Ascending aorta (tissue), 2 donors: ENCODE results near the gene CR1L. TPM values are rescaled to one million over a fixed set of nuclear protein-coding genes. Genes with fewer than 3 reads are reported as not detected.
"Not testable (repeated sequence)": the region's sequence is repeated elsewhere in the genome, so short reads cannot be mapped to it uniquely, and the experiment has no call there.

Source experiments
- DNase-seq, 2 donors: peaks; one replicate each; pipeline ENCODE4 v3.0.0-alpha.2; 2019; ENCODE audit warnings: low spot score in 2 of 2
- H3K27ac ChIP-seq, 2 donors: fragments of 200-600 bp; sonication (generic); one replicate each; pipeline ENCODE4 v1.5.1; 2016 to 2017; ENCODE audit warnings: mild to moderate bottlenecking in 1 of 2
- H3K27me3 ChIP-seq: fragments of 200-600 bp; sonication (generic); one replicate; pipeline ENCODE4 v1.5.1; 2017
- H3K36me3 ChIP-seq, 2 donors: fragments of 200-600 bp; sonication (generic); one replicate each; pipeline ENCODE4 v1.5.1; 2016
- H3K4me1 ChIP-seq, 2 donors: fragments of 200-600 bp; sonication (generic); one replicate each; pipeline ENCODE4 v1.5.1; 2016 to 2017; ENCODE audit warnings: mild to moderate bottlenecking in 1 of 2
- H3K4me3 ChIP-seq, 2 donors: fragments of 200-600 bp; sonication (generic); one replicate each; pipeline ENCODE4 v1.5.1; 2016 to 2017; ENCODE audit warnings: mild to moderate bottlenecking in 1 of 2
- H3K9me3 ChIP-seq, 2 donors: fragments of 200-600 bp; sonication (generic); one replicate each; pipeline ENCODE4 v1.5.1; 2016
- CTCF ChIP-seq, 3 experiments: fragments of 200-600 bp in 2 of 3; fragments of 450-650 bp in 1 of 3; sonication (generic) in 2 of 3; IDR thresholded peaks; one replicate each; pipeline ENCODE4 v1.5.1; 2016 to 2019; ENCODE audit warnings: antibody characterized with exemption in 3 of 3, mild to moderate bottlenecking in 1 of 3, moderate library complexity in 1 of 3
- intact Hi-C: fragments of 100-400 bp; cut with DNase I; formaldehyde crosslinking; loops from one replicate; pipeline ENCODE4 v1.15.1; 2023
- total RNA-seq: library from RNA; depleted of rRNA; stranded (reverse); fragments of >200 nt; gene quantifications from one replicate; pipeline ENCODE4 v1.1.0, GENCODE V29; 2016

CR1L gene
- total RNA-seq, 1 donor from 2014 or later: not detected

- DNase-seq: no peak
- intact Hi-C loops: no loop called here
- no peak for TF ChIP-seq CTCF (IDR thresholded peaks at IDR 0.05)
Observed at GRCh38 chr1:207747627-207748492, 102.9 kb downstream of the CR1L start.

GRCh38 chr1:207748737-207749528, 104.0 kb downstream of the CR1L start:
- Histone ChIP-seq H3K27ac (no peak overlapping the region), H3K9me3 (no peaks in the 10 kb centered on the region), H3K36me3 (no peaks in the 10 kb centered on the region), H3K4me1 (peaks cover 0 to 14% of the 10 kb centered on the region in 2 donors), H3K27me3 (no peaks in the 10 kb centered on the region), H3K4me3 (no peak overlapping the region)
- no peak for TF ChIP-seq CTCF (IDR thresholded peaks at IDR 0.05)
- no peak for DNase-seq
- intact Hi-C loops: no loop called here

More at GRCh38 chr1:207747627-207748492, 102.9 kb downstream of the CR1L start:
- peaks cover 0 to 10% of the 10 kb centered on the region in 2 donors for H3K4me1 ChIP-seq
- no peaks in the 10 kb centered on the region for H3K27me3 ChIP-seq
- H3K9me3 ChIP-seq: no peaks in the 10 kb centered on the region
- no peaks in the 10 kb centered on the region for H3K36me3 ChIP-seq
- no peak overlapping the region for H3K4me3 ChIP-seq
- no peak overlapping the region for H3K27ac ChIP-seq

GRCh38 chr1:207750631-207751305, 105.8 kb downstream of the CR1L start:
- DNase-seq: no peak
- no peaks in the 10 kb centered on the region for H3K36me3 ChIP-seq
- TF ChIP-seq CTCF (IDR thresholded peaks at IDR 0.05): no peak
- H3K4me1 ChIP-seq: peaks cover 0 to 18% of the 10 kb centered on the region in 2 donors
- no peaks in the 10 kb centered on the region for H3K9me3 ChIP-seq
- intact Hi-C loops: loop anchor here (5.0 to 10.0 kb wide), 3 partner anchors 57 to 698 kb away; partner anchors contain the start of genes CD55, PFKFB2 and YOD1
- peak overlapping the region; percentile 83 to 91 for H3K4me3 ChIP-seq
- H3K27ac ChIP-seq: peak overlapping the region; percentile 84
- no peaks in the 10 kb centered on the region for H3K27me3 ChIP-seq

DNA sequence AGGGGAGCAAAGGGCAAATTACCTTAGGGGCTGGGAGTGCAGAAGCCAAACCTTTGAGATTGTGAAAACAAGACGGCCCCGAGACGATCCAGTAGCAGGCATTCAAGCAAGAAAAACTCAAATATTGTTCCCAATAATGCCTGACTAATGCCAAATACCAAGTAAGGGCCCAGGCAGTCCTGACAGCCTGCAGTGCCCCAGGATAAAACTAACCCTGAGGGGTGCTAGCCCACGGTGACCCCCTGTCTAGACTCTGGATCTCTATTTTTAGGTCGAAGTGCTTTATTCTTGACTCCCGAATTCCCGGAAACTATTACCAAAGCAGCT, 106.5 kb downstream of the CR1L start:
- Histone ChIP-seq H3K4me3 (peak overlapping the region; percentile 83 to 91), H3K27ac (peak overlapping the region; percentile 84), H3K4me1 (peaks cover 0 to 18% of the 10 kb centered on the region in 2 donors)
- H3K27me3 ChIP-seq, H3K36me3 ChIP-seq, H3K9me3 ChIP-seq, DNase-seq: not testable (repeated sequence)
- intact Hi-C loops: loop anchor here (5.0 to 10.0 kb wide), 3 partner anchors 56 to 699 kb away; partner anchors contain the start of genes CD55, PFKFB2 and YOD1

DNA sequence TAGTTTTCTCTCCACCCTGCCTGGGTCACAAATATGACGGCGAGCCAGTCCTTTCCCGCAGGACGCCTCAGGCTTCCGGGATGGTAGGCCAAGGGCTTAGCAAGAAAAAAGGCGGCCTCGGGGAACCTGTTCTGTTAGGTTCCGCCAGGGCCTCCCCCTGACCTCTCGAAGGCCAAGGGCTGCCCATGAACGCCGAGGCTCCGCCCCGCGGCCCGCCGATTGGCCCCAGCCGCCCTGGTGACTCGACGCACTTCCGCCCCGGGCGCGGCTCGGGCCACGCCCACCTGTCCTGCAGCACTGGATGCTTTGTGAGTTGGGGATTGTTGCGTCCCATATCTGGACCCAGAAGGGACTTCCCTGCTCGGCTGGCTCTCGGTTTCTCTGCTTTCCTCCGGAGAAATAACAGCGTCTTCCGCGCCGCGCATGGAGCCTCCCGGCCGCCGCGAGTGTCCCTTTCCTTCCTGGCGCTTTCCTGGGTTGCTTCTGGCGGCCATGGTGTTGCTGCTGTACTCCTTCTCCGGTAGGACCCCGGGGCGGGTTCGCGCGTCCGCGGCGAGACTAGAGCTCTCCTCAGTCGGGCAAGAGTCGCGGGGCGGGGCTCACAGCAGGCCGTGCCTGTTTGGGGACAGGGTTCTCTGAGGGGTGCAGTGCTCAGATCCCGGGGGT, 107.0 kb downstream of the CR1L start, which contains the start of gene CD46:
Gene CD46 (plus strand): TSS at position 265 of the 666 bp plus-strand sequence. CDS start 159 bp downstream, at position 424.
- Histone ChIP-seq H3K4me3 (peak within 1 kb of the TSS; percentile 83 to 91), H3K27ac (peak within 1 kb of the TSS; percentile 84), H3K4me1 (peaks cover 0 to 18% of the 10 kb centered on the region in 2 donors), H3K36me3 (peaks cover 0 to under 1% of the 10 kb centered on the region in 2 donors), H3K9me3 (no peaks in the 10 kb centered on the region), H3K27me3 (no peaks in the 10 kb centered on the region)
- peak; percentile 90 to 98 for DNase-seq
- no peak for TF ChIP-seq CTCF (IDR thresholded peaks at IDR 0.05)
- intact Hi-C loops: loop anchor here (2.0 to 10.0 kb wide), 4 partner anchors 55 to 700 kb away; partner anchors contain the start of genes CD55, PFKFB2 and YOD1
